Measurements from ENCODE around the gene ENTREP1.

Gene ENTREP1

GRCh38 chr9:69364510-69365150 lies 39.6 kb downstream of the ENTREP1 start:
- no peak overlapping the region for H3K4me3 ChIP-seq (ENCODE audit: low read depth, low read length, poor library complexity, severe bottlenecking)
- H2AFZ ChIP-seq (ENCODE audit: low read length) = no peak overlapping the region
- H3K9ac ChIP-seq (ENCODE audit: low read length) = no peak overlapping the region
- no peaks in the 10 kb centered on the region for H3F3A ChIP-seq (ENCODE audit: insufficient read depth, low read length)
- no peak overlapping the region for H3K4me2 ChIP-seq (ENCODE audit: low read length)
- H3K9me3 ChIP-seq (ENCODE audit: low read length) = no peaks in the 10 kb centered on the region
- H3K79me2 ChIP-seq (ENCODE audit: insufficient read depth, low read length) = no peaks in the 10 kb centered on the region
- no peaks in the 10 kb centered on the region for H4K20me1 ChIP-seq (ENCODE audit: insufficient read depth, low read length)
- no peak overlapping the region for H3K27ac ChIP-seq (ENCODE audit: low read depth, low read length, poor library complexity, severe bottlenecking)
- H3K27me3 ChIP-seq (ENCODE audit: insufficient read depth, low read length) = no peaks in the 10 kb centered on the region
- H3K36me3 ChIP-seq (ENCODE audit: insufficient read depth, low read length) = no peaks in the 10 kb centered on the region
- TF ChIP-seq CTCF (IDR thresholded peaks at IDR 0.05; ENCODE audit: low read length) (no peak), EZH2 (IDR thresholded peaks at IDR 0.05; ENCODE audit: borderline replicate concordance, low read length) (no peak)
- H3K4me1 ChIP-seq (ENCODE audit: insufficient read depth, low read length, severe bottlenecking) = no peaks in the 10 kb centered on the region
- H3K9me2 ChIP-seq (ENCODE audit: low read depth, low read length) = no peaks in the 10 kb centered on the region

GRCh38 chr9:69370430-69370829 lies 45.4 kb downstream of the ENTREP1 start:
- Histone ChIP-seq H3K4me1 (ENCODE audit: insufficient read depth, low read length, severe bottlenecking) (no peaks in the 10 kb centered on the region), H3K36me3 (ENCODE audit: insufficient read depth, low read length) (no peaks in the 10 kb centered on the region), H3K9me2 (ENCODE audit: low read depth, low read length) (no peaks in the 10 kb centered on the region), H3K9ac (ENCODE audit: low read length) (no peak overlapping the region), H3K4me2 (ENCODE audit: low read length) (no peak overlapping the region), H3K27me3 (ENCODE audit: insufficient read depth, low read length) (no peaks in the 10 kb centered on the region), H3F3A (ENCODE audit: insufficient read depth, low read length) (no peaks in the 10 kb centered on the region), H3K27ac (ENCODE audit: low read depth, low read length, poor library complexity, severe bottlenecking) (no peak overlapping the region), H3K9me3 (ENCODE audit: low read length) (no peaks in the 10 kb centered on the region), H3K79me2 (ENCODE audit: insufficient read depth, low read length) (no peaks in the 10 kb centered on the region), H4K20me1 (ENCODE audit: insufficient read depth, low read length) (no peaks in the 10 kb centered on the region), H2AFZ (ENCODE audit: low read length) (no peak overlapping the region), H3K4me3 (ENCODE audit: low read depth, low read length, poor library complexity, severe bottlenecking) (no peak overlapping the region)
- TF ChIP-seq CTCF (IDR thresholded peaks at IDR 0.05; ENCODE audit: low read length) (no peak), EZH2 (IDR thresholded peaks at IDR 0.05; ENCODE audit: borderline replicate concordance, low read length) (no peak)

GRCh38 chr9:69371001-69371400 lies 46.0 kb downstream of the ENTREP1 start:
- H3K36me3 ChIP-seq (ENCODE audit: insufficient read depth, low read length) = no peaks in the 10 kb centered on the region

More at GRCh38 chr9:69371001-69371400, 46.0 kb downstream of the ENTREP1 start:
- Histone ChIP-seq H3F3A (ENCODE audit: insufficient read depth, low read length) (no peaks in the 10 kb centered on the region), H3K9me2 (ENCODE audit: low read depth, low read length) (no peaks in the 10 kb centered on the region), H3K27ac (ENCODE audit: low read depth, low read length, poor library complexity, severe bottlenecking) (no peak overlapping the region), H2AFZ (ENCODE audit: low read length) (no peak overlapping the region), H3K27me3 (ENCODE audit: insufficient read depth, low read length) (no peaks in the 10 kb centered on the region), H3K4me1 (ENCODE audit: insufficient read depth, low read length, severe bottlenecking) (no peaks in the 10 kb centered on the region), H3K9me3 (ENCODE audit: low read length) (no peaks in the 10 kb centered on the region), H3K9ac (ENCODE audit: low read length) (no peak overlapping the region), H4K20me1 (ENCODE audit: insufficient read depth, low read length) (no peaks in the 10 kb centered on the region), H3K4me2 (ENCODE audit: low read length) (no peak overlapping the region), H3K4me3 (ENCODE audit: low read depth, low read length, poor library complexity, severe bottlenecking) (no peak overlapping the region), H3K79me2 (ENCODE audit: insufficient read depth, low read length) (no peaks in the 10 kb centered on the region)
- no peak for TF ChIP-seq CTCF (IDR thresholded peaks at IDR 0.05; ENCODE audit: low read length)
- TF ChIP-seq EZH2 (IDR thresholded peaks at IDR 0.05; ENCODE audit: borderline replicate concordance, low read length) = no peak
